Loucy (cell line): ENCODE measurements around the gene C2CD3.

ENCODE experiments used
- H2AFZ ChIP-seq: fragments of 200-600 bp; sonication (generic); 2 replicates; pipeline ENCODE4 v1.6.0; 2016; ENCODE audit warnings: antibody characterized with exemption, mild to moderate bottlenecking, low read length, moderate library complexity
- H3F3A ChIP-seq: fragments of 200-600 bp; 2 replicates; pipeline ENCODE4 v1.6.0; 2016; ENCODE audit warnings: antibody characterized with exemption, low read depth, mild to moderate bottlenecking
- H3K27me3 ChIP-seq: fragments of 200-600 bp; sonication (generic); 2 replicates; pipeline ENCODE4 v1.6.1; 2014; ENCODE audit warnings: low read length, mild to moderate bottlenecking; ENCODE audit not compliant: insufficient read depth, poor library complexity, severe bottlenecking
- H3K36me3 ChIP-seq: fragments of 200-600 bp; sonication (generic); 2 replicates; pipeline ENCODE4 v1.6.1; 2016; ENCODE audit warnings: low read length; ENCODE audit not compliant: insufficient read depth
- H3K4me1 ChIP-seq: fragments of 200-600 bp; sonication (generic); 2 replicates; pipeline ENCODE4 v1.5.1; 2014; ENCODE audit warnings: low read length, mild to moderate bottlenecking; ENCODE audit not compliant: insufficient read depth, poor library complexity, severe bottlenecking
- H3K4me2 ChIP-seq: fragments of 200-600 bp; sonication (generic); 2 replicates; pipeline ENCODE4 v1.6.0; 2014; ENCODE audit warnings: antibody characterized with exemption, low read length, low read depth, mild to moderate bottlenecking; ENCODE audit not compliant: poor library complexity, severe bottlenecking
- H3K4me3 ChIP-seq: fragments of 200-600 bp; sonication (generic); 2 replicates; pipeline ENCODE4 v1.5.1; 2014; ENCODE audit warnings: low read length, mild to moderate bottlenecking, mixed read lengths; ENCODE audit not compliant: poor library complexity, severe bottlenecking
- H3K79me2 ChIP-seq: fragments of 200-600 bp; sonication (generic); 2 replicates; pipeline ENCODE4 v1.6.1; 2014; ENCODE audit warnings: low read length; ENCODE audit not compliant: insufficient read depth
- H3K9ac ChIP-seq: fragments of 200-600 bp; sonication (generic); 2 replicates; pipeline ENCODE4 v1.6.0; 2014; ENCODE audit warnings: mild to moderate bottlenecking, low read depth, low read length, moderate library complexity; ENCODE audit not compliant: poor library complexity, severe bottlenecking
- H3K9me2 ChIP-seq: fragments of 200-600 bp; sonication (generic); replicated peaks from 2 replicates; pipeline ENCODE4 v1.6.1; 2016; ENCODE audit warnings: low read depth, low read length, mixed read lengths
- H3K9me3 ChIP-seq: fragments of 200-600 bp; sonication (generic); 2 replicates; pipeline ENCODE4 v1.6.1; 2014; ENCODE audit warnings: mild to moderate bottlenecking, antibody characterized with exemption, low read length, low read depth; ENCODE audit not compliant: insufficient read depth
- H4K20me1 ChIP-seq: fragments of 200-600 bp; sonication (generic); 2 replicates; pipeline ENCODE4 v1.6.0; 2014; ENCODE audit warnings: antibody characterized with exemption, low read length, mild to moderate bottlenecking; ENCODE audit not compliant: insufficient read depth, poor library complexity, severe bottlenecking
- CTCF ChIP-seq: fragments of 200-600 bp; sonication (generic); conservative IDR thresholded peaks from 2 replicates; pipeline ENCODE4 v1.5.1; 2014; ENCODE audit warnings: mild to moderate bottlenecking, antibody characterized with exemption, low read length
- EZH2phosphoT487 ChIP-seq: fragments of 200-600 bp; IDR thresholded peaks from 2 replicates; pipeline ENCODE4 v1.6.1; 2018; ENCODE audit warnings: antibody characterized with exemption, mild to moderate bottlenecking, moderate library complexity, borderline replicate concordance

C2CD3 gene

DNA sequence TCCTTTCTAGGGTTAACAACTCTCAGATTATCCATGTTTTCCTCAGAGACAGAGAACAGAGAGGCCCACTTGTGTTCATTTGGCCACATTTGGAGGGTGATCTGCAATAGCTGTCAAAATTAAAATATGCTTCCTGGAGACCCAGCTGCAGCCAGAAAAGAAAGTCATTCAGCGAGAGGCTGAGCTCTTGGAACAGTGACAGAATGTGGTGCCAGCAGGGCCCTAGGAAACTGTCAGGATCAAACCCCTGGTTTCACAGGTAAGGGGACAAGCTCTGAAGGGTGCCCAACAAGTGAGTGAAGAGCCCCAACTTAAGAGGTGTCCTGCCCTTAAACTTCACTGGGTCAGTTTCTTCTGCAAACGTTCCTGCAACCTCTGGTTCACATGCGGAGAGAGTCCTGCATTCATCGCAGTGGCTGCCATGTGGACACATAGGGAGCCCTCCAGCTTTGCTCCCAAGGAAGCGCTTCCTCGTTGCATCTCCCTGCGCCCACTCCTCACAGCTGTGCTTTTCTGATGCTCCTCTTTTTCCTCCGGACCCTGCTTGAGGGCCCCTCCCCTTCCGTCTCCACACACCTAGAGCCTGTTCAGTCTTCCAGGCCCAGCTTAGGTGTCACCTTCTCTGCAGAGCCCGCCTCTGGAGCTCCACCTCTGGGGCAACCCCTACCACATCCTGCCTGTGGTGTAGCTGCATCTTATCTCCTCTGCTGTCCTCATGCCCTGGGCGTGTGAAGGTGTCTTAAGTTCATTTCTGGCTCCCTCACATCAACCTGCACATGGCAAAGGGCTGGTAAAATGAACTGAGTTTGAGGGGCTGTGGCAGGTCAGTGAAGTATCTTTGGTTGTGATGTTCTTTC is 165.8 kb downstream of the C2CD3 start:
- no peaks in the 10 kb centered on the region for H4K20me1 ChIP-seq
- H3K4me2 ChIP-seq, result peak overlapping the region; percentile 23
- TF ChIP-seq CTCF (no peak), EZH2phosphoT487 (no peak)
- H3K36me3 ChIP-seq, result no peaks in the 10 kb centered on the region
- no peaks in the 10 kb centered on the region for H3K27me3 ChIP-seq
- no peaks in the 10 kb centered on the region for H3F3A ChIP-seq
- no peaks in the 10 kb centered on the region for H3K79me2 ChIP-seq
- H3K4me3 ChIP-seq, result no peak overlapping the region
- no peak overlapping the region for H2AFZ ChIP-seq
- peak overlapping the region; percentile 18 for H3K9ac ChIP-seq
- peaks cover 20% of the 10 kb centered on the region for H3K4me1 ChIP-seq
- H3K9me3 ChIP-seq, result no peaks in the 10 kb centered on the region
- no peaks in the 10 kb centered on the region for H3K9me2 ChIP-seq

DNA sequence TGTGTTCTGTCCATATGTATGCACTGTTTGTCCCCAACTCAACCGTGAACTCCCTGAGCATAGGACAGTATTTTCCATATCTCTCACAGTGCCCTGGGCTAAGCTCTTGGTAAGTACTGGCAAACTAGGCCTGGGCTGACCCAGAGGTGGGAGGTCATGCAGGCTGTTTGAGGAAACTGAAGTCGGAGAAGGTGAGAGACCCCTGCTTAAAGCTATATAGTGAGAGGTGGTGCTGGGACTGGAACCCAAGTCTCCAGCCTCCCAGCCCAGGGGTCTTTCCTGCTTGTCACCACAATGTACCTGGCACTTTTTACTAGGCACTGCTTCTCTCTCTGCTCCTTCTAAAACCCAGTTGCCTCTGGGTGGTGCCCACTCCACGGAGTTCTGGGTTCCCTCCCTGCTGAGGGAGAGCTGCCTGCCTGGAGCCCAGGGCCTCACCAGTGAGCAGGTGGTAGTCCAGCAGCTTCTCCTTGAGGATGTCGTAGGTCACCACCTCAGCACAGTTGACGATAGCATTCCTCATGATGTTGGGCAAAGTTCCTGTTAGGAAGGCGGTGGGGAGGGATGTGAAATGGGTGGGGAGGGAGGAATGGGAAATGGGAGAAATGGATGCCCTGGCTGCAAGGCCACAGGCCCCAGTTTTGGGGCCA is 166.6 kb downstream of the C2CD3 start:
- no peaks in the 10 kb centered on the region for H3K9me2 ChIP-seq
- no peaks in the 10 kb centered on the region for H3K36me3 ChIP-seq
- no peak overlapping the region for H3K4me2 ChIP-seq
- no peak overlapping the region for H2AFZ ChIP-seq
- no peaks in the 10 kb centered on the region for H3F3A ChIP-seq
- no peaks in the 10 kb centered on the region for H4K20me1 ChIP-seq
- H3K9ac ChIP-seq, result no peak overlapping the region
- H3K4me3 ChIP-seq, result no peak overlapping the region
- no peaks in the 10 kb centered on the region for H3K9me3 ChIP-seq
- no peaks in the 10 kb centered on the region for H3K27me3 ChIP-seq
- H3K79me2 ChIP-seq, result no peaks in the 10 kb centered on the region
- no peak for TF ChIP-seq EZH2phosphoT487
- no peak for TF ChIP-seq CTCF
- H3K4me1 ChIP-seq, result peaks cover 18% of the 10 kb centered on the region

GRCh38 chr11:74002832-74003231 is 168.0 kb downstream of the C2CD3 start:
- Histone ChIP-seq H3K9me2 (no peaks in the 10 kb centered on the region), H4K20me1 (no peaks in the 10 kb centered on the region), H3K4me3 (no peak overlapping the region)

More at GRCh38 chr11:74002832-74003231, 168.0 kb downstream of the C2CD3 start:
- H3K36me3 ChIP-seq, result no peaks in the 10 kb centered on the region
- TF ChIP-seq EZH2phosphoT487, result no peak
- no peak for TF ChIP-seq CTCF
- H2AFZ ChIP-seq, result no peak overlapping the region
- no peaks in the 10 kb centered on the region for H3F3A ChIP-seq
- H3K9me3 ChIP-seq, result no peaks in the 10 kb centered on the region
- peaks cover 18% of the 10 kb centered on the region for H3K4me1 ChIP-seq
- no peaks in the 10 kb centered on the region for H3K27me3 ChIP-seq
- no peak overlapping the region for H3K9ac ChIP-seq
- H3K4me2 ChIP-seq, result no peak overlapping the region
- H3K79me2 ChIP-seq, result no peaks in the 10 kb centered on the region
